Renal cortex interstitium (tissue), 11 donors: Measurements from ENCODE around the gene SPTA1. TPM values are rescaled to one million over a fixed set of nuclear protein-coding genes. Genes with fewer than 3 reads are reported as not detected.
"Not testable (repeated sequence)": the region's sequence is repeated elsewhere in the genome, so short reads cannot be mapped to it uniquely, and the experiment has no call there.

Experiments
- DNase-seq, 11 donors: peaks; one replicate each; pipeline ENCODE4 v3.0.0-alpha.2; 2013; ENCODE audit warnings: low read depth in 9 of 11, low spot score in 4 of 11; ENCODE audit errors: extremely low read depth in 1 of 11
- polyA plus RNA-seq, 3 donors: library from polyadenylated mRNA; unstranded; fragments of 120-200 nt; gene quantifications; one replicate each; pipeline ENCODE4 v1.2.1, GENCODE V29; 2013; ENCODE audit not compliant: insufficient read length in 3 of 3

SPTA1 gene
- polyA plus RNA-seq, 3 donors = 1.1 to 2.8 (median 1.1) TPM

DNA sequence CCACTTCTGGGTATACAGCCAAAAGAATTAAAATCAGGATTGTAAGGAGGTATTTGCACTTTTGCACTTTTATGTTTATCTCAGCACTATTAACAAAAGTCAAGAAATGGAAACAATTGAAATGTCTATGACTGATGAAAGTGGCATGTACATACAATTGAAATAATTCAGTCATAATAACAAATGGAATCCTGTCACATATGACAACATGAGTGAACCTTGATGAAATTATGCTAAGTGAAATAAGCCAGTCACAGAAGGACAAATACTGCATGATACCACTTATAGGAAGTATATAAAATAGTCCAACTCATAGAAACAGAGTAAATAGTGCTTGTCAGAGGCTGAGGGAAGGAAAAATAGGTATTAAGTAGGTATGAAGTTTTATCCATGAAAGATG, 3.4 kb upstream of the SPTA1 start:
- no peak for DNase-seq

DNA sequence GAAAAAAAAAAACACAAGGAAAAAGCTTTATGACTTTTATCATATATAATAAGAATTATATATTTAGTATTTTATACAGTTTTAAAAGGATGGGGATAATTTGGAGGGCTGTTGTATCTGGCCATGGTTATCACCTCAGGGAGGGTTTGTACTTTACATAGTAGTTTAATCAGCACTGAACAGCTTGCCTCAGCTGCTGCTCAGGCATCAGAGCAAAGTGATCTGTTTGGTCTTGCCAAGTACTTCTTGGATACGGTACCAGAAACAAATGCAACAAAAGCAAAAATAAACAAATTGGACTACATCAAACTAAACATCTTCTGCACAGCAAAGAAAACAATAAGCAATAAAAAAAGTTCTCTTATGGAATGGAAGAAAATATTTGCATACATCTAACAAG, 2.6 kb upstream of the SPTA1 start:
- DNase-seq = no peak

DNA sequence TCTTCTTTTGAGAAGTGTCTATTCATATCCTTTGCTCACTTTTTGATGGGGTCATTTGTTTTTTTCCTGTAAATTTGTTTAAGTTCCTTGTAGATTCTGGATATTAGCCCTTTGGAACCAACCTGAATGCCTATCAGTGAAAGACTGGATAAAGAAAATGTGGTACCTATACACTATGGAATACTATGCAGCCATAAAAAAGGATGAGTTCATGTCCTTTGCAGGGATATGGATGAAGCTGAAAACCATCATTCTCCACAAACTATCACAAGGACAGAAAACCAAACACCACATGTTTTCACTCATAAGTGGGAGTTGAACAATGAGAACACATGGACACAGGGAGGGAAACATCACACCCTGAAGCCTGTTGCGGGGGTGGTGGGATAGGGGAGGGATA, 1.8 kb upstream of the SPTA1 start:
- DNase-seq = not testable (repeated sequence)

DNA sequence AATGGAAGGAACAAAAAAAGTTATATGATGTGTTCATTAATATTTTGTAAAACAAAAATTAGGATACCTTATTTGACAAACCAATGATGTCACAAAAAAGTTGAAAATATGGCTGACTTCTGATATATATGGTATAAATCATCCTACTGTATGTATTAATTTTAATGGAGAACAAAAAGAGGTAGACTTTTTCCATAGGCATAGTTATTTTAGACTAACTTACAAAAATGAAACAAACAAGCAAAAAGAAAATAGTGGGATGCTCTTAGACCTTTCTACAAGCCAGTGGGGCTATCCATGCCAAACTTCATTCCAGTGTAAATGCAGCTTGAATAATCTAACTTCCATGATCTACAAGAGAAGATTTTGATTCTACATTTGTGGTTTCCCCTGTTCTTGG, 522 bp upstream of the SPTA1 start:
- no peak for DNase-seq

DNA sequence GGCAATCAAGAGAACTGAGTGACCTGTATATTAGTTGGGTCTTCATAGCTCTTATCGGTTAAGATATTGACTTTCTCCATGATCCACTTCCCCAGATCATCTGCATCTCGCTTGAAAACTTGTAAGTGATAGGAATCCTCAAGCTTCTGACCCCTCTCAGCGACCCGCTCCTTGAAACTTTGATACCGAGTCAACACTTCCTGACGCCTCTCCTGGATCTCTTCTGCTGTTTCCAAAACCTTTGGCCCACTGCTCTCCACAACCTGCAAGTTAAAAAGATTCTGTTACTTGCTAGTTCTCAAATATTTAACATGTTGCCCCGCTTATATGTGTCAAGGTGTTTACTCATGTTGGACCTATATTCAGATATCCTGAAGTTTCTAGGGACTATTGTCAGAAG, 1.4 kb downstream of the SPTA1 start:
- DNase-seq = no peak

DNA sequence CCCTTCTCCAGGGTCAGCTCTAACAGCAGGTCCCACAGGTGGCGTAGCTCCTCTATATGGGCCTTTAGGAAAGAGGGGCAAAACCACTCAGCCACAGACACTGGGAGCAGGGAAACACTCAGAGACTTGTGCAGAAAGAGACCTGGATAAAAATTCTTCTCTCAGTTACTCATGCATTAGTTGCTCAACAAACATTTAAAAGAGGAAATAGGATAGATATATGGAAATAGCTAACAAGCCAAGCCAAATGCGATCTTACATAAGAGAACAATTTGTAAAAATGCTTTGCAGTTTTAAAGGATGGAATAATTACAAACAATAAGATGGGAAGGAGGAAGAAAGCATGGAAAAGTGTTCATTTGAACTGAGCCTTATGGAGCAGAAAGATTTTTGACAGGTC, 4.9 kb downstream of the SPTA1 start:
- DNase-seq = no peak

DNA sequence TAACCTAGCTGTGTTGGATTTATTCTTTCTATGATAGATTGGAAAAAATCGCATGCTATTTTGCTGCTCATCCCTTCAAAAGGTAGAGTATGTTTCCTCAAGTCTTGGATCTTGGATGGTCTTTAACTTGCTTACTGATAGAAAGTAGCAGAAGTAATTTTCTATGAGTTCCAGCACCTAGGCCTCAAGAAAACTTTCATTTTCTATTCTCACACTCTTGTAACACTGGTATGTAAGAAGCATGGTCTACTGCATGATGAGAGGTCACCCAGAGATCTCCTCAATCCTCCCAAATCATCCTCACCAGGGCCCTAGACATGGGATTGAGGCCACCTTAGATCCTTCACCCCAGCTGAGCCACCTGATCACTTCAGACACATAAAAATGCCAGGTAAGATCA, 7.2 kb downstream of the SPTA1 start:
- DNase-seq = no peak

DNA sequence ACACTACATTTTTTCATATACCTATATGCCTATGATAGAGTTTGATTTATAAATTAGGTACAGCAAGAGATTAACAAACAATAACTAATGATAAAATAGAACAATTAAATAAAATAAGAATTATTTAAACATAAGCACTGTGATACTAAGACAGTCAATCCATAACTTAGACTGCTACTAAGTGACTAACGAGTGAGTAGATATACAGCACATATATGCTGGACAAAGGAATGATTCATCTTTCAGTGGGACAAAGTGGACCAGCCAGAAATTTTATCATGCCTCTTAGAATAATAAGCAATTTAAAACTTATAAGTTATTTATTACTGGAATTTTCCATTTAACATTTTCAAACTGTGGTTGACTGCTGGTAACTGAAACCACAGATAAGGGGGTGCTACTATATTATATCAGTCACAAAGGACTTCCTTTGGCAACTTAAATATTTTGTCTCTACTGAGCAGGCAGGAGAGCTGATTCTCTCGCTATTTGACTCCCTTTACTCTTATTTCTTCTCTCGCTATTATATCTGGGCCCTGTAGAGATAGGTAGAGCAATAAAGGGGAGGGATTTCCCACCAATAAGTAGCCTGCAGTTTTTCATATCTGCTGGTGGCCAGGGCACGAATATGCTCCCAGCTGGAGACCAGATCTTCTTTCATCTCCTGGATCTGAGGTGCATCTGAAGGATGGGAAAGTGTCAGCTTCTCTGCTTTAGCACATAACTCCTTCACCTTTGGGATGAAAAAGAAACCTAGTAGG, 10.8 kb downstream of the SPTA1 start:
- DNase-seq = no peak

DNA sequence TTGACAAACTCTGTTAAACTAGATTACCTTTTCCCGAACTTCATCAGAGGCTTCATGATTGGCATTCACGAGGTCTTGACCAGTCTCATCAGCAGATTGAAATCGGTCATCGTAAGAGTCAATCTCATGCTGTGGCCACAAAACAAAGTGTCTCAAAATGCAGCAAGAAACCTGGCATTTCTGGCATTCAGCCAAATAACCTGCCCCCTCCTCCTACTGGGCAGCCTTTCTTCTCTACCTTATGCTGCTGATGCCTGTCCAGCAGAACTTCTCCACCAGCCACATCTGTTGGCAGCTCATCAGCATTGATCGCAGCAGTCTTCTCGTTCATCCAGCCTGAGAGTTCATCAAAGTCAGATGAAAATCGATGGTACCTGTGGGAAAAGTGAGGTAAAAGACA, 12.2 kb downstream of the SPTA1 start:
- DNase-seq = no peak

DNA sequence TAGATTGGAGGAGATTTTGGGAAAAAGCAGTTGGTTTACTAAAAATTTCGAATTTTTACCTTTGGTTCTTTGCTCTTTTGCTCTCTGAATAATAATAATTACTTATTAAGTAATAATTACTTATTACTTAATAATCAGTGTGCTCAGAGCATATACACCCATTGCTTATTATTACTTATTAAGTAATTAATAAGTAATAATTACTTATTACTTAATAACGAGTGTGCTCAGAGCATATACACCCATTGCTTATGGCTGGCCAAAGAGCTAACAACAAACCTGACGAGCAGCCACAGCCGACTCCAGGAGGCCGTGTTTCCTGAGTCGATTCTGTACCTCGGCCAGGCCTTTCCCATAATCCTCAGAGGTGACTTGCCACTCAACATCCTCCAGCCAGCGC, 20.5 kb downstream of the SPTA1 start:
- DNase-seq = no peak

DNA sequence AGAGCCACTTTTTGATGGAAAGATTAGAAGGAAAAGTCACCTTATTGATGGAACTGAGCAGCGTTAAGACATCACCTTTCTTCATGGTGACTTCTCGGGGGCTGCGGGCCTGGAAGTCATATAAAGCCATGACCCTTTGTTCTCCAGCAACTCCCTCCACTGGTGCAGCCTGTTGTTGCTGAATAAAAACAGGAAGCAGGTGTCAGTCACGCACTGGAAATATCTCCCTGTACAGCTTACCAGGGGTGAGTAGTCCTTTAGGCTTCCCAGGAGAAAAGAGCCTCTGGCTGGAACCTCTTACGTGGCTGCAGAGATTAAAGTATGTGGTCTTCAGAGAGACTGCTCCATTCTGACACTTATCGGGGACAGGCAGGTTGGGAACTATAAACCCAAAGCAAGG, 31.9 kb downstream of the SPTA1 start:
- no peak for DNase-seq

DNA sequence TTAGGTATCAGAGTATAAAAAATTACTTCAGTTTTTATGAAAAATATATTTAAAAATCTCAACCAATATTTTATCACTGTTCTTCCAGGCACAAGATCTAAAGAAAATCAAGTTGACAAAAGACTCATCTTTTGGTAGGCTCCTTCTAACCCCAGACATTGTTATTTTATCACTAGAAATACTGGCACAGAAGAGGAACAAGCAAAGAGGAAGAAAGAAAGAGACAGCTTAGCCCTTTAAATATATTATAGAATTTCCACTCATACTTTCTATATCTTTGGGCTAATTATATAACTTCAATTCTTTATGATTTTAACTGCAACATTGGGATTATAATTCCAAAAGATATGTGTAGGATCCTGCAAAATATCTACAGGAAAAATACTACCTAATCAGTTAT, 32.4 kb downstream of the SPTA1 start:
- DNase-seq = no peak

DNA sequence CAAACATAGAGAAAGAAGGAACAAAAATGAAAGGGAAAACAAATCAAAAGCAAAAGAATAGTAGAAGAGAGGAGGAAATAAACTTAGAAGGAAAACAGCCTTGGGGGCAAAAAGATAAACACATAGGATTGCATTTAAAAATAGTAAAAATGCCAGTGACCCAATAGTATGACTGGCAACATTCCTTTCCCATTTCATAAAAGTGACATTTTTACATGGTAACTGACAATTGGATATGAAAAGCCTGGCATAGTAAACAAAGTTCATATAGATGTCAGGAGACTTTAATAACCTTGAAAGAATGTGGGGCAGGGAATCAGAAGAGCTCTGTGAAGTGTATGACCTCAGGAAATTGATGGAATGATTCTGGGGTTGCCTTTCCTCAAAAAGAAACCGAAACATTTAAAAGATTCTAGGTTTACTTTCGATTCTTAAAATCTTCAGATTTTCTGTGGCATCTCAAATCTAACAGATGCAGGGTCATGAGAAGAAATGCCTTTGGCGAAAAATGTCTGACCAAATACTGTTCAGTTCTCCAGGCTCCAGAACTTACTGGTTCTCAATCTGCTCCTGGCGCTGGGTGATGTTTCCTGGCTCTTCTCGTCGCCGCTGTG, 33.7 kb downstream of the SPTA1 start:
- no peak for DNase-seq

DNA sequence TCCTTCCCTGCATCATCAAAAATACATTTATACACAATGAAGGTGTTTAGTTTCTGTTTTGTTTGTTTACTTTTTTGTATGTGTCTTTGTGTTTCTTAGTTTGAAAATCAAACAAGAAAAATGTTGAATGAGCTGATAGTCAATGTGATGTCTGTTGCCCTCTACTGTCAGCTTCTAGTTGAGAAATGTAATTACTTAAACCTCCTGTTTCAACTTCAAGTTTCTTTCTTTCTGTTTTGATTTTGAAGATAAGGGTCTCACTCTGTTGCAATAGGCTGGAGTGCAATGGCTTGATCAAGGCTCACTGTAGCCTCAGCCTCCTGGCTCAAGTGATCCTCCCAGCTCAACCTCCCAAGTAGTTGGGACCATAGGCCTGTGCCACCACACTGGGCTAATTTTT, 37.5 kb downstream of the SPTA1 start:
- DNase-seq = no peak

DNA sequence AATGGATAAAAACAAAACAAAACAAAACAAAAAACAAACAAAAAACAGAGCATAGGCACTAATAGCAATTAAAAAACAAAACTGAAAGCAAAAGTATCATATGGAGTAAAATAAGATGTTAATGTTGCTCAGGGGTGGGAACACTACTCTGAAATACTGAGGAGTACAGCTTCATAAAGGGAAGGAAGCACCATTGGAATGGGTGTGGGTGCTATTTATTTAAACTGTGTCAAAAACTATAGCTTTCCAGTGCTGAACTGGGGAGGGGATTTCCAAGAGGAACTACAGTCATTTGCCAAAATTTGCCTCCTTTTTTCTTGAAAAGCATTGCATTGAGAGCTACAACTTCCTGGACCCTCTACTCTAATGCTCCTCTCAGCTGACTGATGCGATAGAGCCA, 40.0 kb downstream of the SPTA1 start:
- no peak for DNase-seq

DNA sequence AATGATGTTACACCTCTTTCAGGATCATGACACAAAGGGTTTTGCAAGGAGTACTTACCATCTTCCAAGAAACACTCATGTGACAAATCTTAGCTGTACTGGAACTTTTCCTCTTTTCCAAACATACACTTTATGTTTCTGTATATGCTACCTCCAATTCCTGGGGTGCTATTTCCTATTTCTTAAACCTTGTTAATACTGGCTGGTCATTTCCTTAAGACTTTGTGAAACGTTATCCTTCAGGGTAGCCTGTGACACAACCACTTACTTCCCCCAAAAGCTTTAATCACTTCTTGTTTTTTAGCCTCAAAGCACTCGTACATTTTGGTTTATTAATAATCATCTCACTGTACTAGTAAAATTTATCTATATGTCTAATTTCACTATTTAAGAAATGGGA, 42.1 kb downstream of the SPTA1 start:
- no peak for DNase-seq

DNA sequence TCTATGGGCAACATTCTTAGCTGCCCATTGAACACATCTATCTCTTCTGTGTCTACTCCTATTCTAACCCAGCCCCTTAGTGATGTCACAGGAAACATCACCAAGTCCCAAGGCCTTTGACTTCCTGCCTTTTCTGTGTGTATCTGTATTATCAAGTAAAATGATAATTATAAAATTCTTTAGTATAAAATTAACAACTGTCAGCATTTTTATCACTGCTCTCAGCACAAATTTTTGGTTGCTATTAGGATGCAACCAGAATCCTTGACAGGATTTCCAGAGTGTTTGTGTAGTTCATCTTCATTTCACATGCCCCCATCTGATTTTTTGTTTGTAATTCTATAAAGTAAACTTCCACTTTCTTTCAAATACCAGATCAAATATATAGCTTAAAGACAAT, 47.6 kb downstream of the SPTA1 start:
- no peak for DNase-seq

DNA sequence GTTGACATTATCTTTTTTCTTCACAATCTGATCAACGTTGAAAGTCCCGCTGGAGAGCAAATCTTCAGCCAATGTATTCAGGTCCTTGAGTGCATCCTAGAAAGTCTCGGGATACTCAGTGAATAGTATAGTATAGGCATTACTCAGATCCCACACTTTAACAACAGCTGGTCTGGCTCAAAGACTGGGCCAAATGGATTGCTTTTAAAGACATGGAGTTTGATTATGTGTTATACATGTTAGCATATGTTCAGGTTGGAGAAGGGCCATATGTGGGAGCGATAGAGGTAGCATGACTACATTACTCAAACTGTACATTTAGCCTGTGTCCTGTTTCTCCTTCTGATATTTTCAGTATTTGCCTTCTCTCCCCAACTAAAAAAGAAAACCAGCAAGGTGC, 48.4 kb downstream of the SPTA1 start:
- DNase-seq = no peak

DNA sequence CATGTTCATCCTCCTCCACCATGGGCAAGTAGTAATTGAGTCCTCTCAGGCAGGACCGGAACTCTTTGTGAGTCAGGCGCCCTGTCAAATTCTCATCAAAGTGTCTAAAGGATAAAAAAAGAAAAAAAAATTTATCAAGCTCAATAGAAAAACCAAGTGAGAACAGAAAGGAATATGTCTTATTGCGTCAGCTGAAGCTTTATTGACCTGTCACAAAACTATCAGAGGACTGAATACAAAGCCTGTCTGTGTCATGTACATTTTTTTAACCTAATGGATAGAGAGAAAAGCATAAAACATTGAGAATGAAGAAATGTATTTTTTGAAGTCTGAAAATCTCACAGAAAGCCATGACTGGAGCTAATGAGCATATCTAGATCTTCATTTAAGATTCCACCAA, 72.8 kb downstream of the SPTA1 start:
- DNase-seq = no peak

DNA sequence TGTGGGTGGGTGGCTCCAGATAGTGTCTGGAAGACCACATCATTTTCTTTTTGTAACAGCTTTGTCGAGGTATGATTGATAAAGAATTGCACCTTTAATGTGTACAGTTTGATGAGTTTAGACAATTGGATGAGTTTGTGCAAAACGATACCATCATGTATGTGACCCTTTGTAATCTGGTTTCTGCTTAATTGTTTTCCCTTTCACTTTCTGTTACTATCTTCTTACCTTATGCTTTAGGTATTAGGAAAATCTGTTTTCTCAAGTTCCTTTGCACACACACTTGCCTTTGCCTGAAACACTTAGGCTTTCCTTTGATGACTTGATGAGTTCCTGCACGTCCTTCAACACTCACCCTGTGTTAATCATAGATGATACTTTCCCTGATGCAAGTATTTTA, 74.6 kb downstream of the SPTA1 start:
- no peak for DNase-seq

DNA sequence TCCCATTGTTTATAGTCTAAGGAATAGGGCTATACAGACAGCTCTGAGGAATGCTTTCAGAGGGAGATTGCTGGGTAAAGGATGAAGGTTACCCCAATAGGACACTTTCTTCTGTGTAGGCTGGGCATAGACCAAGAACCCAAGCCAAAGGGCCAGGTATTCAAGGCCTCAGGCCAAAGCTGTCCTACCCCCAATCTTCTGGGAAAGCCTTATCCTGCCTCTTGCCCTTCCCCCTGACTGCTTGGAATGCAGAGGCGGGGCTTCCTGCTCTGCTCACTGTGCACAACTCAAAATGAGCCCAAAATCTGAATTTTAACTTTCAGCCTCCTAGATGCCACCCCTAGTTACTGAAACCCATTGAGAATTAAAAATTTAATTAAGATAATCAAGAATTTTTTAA, 79.2 kb downstream of the SPTA1 start:
- DNase-seq = no peak
